ENCODE data around the gene MATR3. TPM values are rescaled to one million over a fixed set of nuclear protein-coding genes. Genes with fewer than 3 reads are reported as not detected.

MATR3 gene
- 104 TPM for polyA plus RNA-seq (2013, experiment 1 of 2)
- polyA plus RNA-seq (2013, experiment 2 of 2): 105 TPM

DNA sequence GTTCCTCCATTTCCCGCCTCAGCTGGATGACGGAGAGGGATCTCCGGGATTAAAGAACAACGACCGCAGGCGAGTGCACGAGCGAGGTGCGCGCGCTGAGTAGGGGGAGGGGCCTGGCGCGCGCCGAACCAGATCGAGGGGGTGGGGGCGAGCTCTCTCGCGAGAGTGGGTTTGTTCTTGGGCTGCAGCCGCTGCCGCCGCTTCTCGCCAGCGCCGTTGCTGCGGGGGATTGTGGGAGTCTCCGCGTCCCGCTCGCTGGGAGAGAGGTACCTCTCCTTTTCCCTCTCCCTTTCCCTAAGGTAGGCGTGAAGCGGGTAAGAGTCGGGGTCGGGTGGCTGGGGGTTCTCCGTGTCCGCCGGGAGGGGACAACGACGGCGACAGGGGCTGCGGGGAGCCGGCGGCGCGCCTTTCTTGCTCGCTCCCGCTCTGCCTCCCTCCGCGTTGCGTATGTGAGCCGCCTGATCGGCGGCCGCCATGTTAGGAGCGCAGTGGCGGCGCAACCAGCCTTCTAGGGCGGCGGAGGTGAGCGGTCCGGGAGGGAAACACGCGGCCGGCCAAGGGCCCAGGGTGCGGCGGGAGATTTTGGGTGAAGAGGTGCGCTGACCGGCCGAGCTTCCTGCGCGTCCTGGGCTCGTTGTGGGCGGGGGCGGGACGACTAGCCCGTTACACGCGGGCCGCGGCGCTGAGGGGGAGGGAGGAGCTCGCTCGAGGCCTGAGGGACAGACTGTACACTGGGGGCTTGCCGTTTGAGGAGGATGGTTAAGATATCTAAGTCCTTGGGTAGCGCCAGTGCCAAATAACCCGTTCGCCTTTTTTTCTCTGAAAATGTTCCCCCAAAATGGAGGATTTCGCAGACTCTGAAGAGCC, at the start of gene MATR3:
Gene MATR3 (plus strand): TSS at position 234 of the 867 bp plus-strand sequence. CDS start 13,676 bp downstream, outside the sequence.
- peak within 1 kb of the TSS; percentile 88 for H2BK15ac ChIP-seq (ENCODE audit: low read depth, poor library complexity, severe bottlenecking)
- WGBS: under 1% methylated on average over 69 of the region's 88 CpGs
- H3K18ac ChIP-seq (ENCODE audit: low read depth in 1 of 2, low read length in 2 of 2): peak within 1 kb of the TSS; percentile 73 to 100
- H4K8ac ChIP-seq (ENCODE audit: low read length): peak within 1 kb of the TSS; percentile 97
- peak within 1 kb of the TSS; percentile 56 for H3K4me2 ChIP-seq (ENCODE audit: low read length, poor library complexity, severe bottlenecking)
- peak; percentile 97 for DNase-seq
- H3K36me3 ChIP-seq (ENCODE audit: control insufficient read depth in 1 of 2, insufficient read depth in 2 of 2, low read depth in 1 of 2, low read length in 2 of 2): no peaks in the 10 kb centered on the region
- H3K9ac ChIP-seq (ENCODE audit: low read length): peak within 1 kb of the TSS; percentile 100
- H4K91ac ChIP-seq (ENCODE audit: low read length): peak within 1 kb of the TSS; percentile 98
- H2AK5ac ChIP-seq (ENCODE audit: low read length, severe bottlenecking): peak within 1 kb of the TSS; percentile 86
- H3K27me3 ChIP-seq (ENCODE audit: control insufficient read depth in 1 of 2, insufficient read depth in 1 of 2, low read length in 2 of 2): no peaks in the 10 kb centered on the region
- H3K4ac ChIP-seq (ENCODE audit: low read depth in 1 of 2, low read length in 2 of 2): peak within 1 kb of the TSS; percentile 98 to 100
- peak within 1 kb of the TSS; percentile 99 for H3K27ac ChIP-seq (ENCODE audit: low read length, poor library complexity, severe bottlenecking)
- peak within 1 kb of the TSS in 1 of 2 experiments; percentile 54 for H2BK12ac ChIP-seq (ENCODE audit: low read length in 2 of 2)
- H3K79me1 ChIP-seq (replicated peaks; ENCODE audit: low read length, poor library complexity, severe bottlenecking): peaks cover 7% of the 10 kb centered on the region
- H3K9me3 ChIP-seq (ENCODE audit: control insufficient read depth, low read length): no peaks in the 10 kb centered on the region
- peak within 1 kb of the TSS; percentile 98 for H2BK120ac ChIP-seq (ENCODE audit: low read depth, low read length)
- H3K4me1 ChIP-seq (ENCODE audit: control insufficient read depth, insufficient read depth, low read depth, low read length): peaks cover 9% of the 10 kb centered on the region
- H3K14ac ChIP-seq (ENCODE audit: low read length in 2 of 2): peak within 1 kb of the TSS in 1 of 2 experiments; percentile 100
- H3K23ac ChIP-seq (ENCODE audit: low read length in 2 of 2): peak within 1 kb of the TSS in 1 of 2 experiments; percentile 96
- H3K4me3 ChIP-seq (ENCODE audit: insufficient read depth in 1 of 2, low read depth in 1 of 2, low read length in 2 of 2): peak within 1 kb of the TSS; percentile 95 to 99
- peak within 1 kb of the TSS; percentile 93 for H2BK5ac ChIP-seq (ENCODE audit: low read depth, low read length, poor library complexity, severe bottlenecking)
- peak within 1 kb of the TSS; percentile 76 for H2AFZ ChIP-seq (ENCODE audit: low read depth, low read length)

DNA sequence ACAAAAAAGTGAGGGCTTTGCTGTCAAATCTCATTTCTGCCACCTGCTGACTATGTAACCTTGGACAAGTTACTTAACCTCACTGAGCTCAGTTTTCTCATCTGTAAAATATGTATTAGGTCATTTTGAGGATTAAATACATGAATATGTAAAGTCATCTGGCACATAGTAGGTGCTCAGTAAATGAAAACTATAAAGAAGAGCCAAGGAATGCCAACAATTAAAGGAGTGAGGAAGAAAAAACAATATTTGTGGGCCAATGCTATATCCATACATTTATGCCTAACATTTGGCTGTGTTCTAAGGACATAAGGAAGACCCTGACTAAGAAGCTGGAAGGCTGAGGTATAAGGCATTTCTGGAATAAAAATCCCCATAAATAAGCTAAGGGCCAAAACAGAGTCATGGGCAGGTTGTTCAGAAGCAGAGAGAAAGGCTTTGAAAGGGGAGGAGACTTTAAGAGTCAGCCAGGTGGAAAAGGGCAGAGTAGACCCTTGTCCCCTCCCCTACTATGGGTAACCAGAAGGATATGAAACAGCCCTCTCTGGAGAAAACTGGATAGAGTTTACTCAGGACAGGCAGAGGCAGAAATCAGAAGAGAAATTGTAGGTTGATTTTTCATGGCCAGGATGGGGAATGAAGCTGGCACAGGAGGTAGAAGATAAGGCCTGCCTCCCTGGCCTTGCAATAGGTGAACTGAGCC, 47.8 kb upstream of the MATR3 start:
- Histone ChIP-seq H2BK120ac (ENCODE audit: low read depth, low read length) (peak overlapping the region; percentile 57), H2AK5ac (ENCODE audit: low read length, severe bottlenecking) (no peak overlapping the region), H3K27ac (ENCODE audit: low read length, poor library complexity, severe bottlenecking) (no peak overlapping the region), H3K14ac (ENCODE audit: low read length in 2 of 2) (no peak overlapping the region), H3K27me3 (ENCODE audit: control insufficient read depth in 1 of 2, insufficient read depth in 1 of 2, low read length in 2 of 2) (peaks cover 0 to 7% of the 10 kb centered on the region in 2 experiments), H3K4me2 (ENCODE audit: low read length, poor library complexity, severe bottlenecking) (no peak overlapping the region), H3K4ac (ENCODE audit: low read depth in 1 of 2, low read length in 2 of 2) (peak overlapping the region; percentile 75 to 88), H3K18ac (ENCODE audit: low read depth in 1 of 2, low read length in 2 of 2) (peak overlapping the region; percentile 59 to 79), H2AFZ (ENCODE audit: low read depth, low read length) (peak overlapping the region; percentile 91), H4K8ac (ENCODE audit: low read length) (peak overlapping the region; percentile 98), H3K36me3 (ENCODE audit: control insufficient read depth in 1 of 2, insufficient read depth in 2 of 2, low read depth in 1 of 2, low read length in 2 of 2) (no peaks in the 10 kb centered on the region), H3K9ac (ENCODE audit: low read length) (peak overlapping the region; percentile 28), H3K23ac (ENCODE audit: low read length in 2 of 2) (no peak overlapping the region), H3K79me1 (replicated peaks; ENCODE audit: low read length, poor library complexity, severe bottlenecking) (no peaks in the 10 kb centered on the region), H3K4me3 (ENCODE audit: insufficient read depth in 1 of 2, low read depth in 1 of 2, low read length in 2 of 2) (no peak overlapping the region), H3K9me3 (ENCODE audit: control insufficient read depth, low read length) (no peaks in the 10 kb centered on the region), H2BK5ac (ENCODE audit: low read depth, low read length, poor library complexity, severe bottlenecking) (no peak overlapping the region), H2BK12ac (ENCODE audit: low read length in 2 of 2) (peak overlapping the region; percentile 21 to 63), H2BK15ac (ENCODE audit: low read depth, poor library complexity, severe bottlenecking) (peak overlapping the region; percentile 92), H4K91ac (ENCODE audit: low read length) (peak overlapping the region; percentile 92), H3K4me1 (ENCODE audit: control insufficient read depth, insufficient read depth, low read depth, low read length) (peaks cover 3% of the 10 kb centered on the region)
- DNase-seq: no peak

DNA sequence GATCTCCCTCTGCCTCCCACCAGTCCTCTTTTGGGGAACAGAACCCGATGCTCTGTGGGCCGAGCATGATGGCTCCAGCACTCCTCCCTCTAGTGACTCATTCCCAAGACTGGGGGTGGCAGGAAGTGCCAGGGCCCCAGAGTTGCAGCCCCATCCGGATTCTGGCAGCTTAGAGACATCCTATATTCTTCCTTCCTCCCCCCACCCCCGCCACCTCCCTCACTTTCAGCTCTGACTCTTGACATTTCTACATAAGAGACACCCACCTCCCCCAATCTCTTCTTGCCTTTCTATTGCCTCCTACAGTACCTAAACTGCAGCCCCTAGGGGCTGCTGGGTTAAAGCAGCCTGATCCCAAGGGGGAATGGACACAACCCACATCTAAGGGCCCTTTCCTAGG, 47.1 kb upstream of the MATR3 start:
- Histone ChIP-seq H3K23ac (ENCODE audit: low read length in 2 of 2) (no peak overlapping the region), H3K4me2 (ENCODE audit: low read length, poor library complexity, severe bottlenecking) (no peak overlapping the region), H3K36me3 (ENCODE audit: control insufficient read depth in 1 of 2, insufficient read depth in 2 of 2, low read depth in 1 of 2, low read length in 2 of 2) (no peaks in the 10 kb centered on the region), H2AFZ (ENCODE audit: low read depth, low read length) (peak overlapping the region; percentile 91), H3K79me1 (replicated peaks; ENCODE audit: low read length, poor library complexity, severe bottlenecking) (no peaks in the 10 kb centered on the region), H3K4me1 (ENCODE audit: control insufficient read depth, insufficient read depth, low read depth, low read length) (peaks cover 3% of the 10 kb centered on the region), H4K91ac (ENCODE audit: low read length) (peak overlapping the region; percentile 92), H3K27me3 (ENCODE audit: control insufficient read depth in 1 of 2, insufficient read depth in 1 of 2, low read length in 2 of 2) (peaks cover 0 to 7% of the 10 kb centered on the region in 2 experiments), H3K4me3 (ENCODE audit: insufficient read depth in 1 of 2, low read depth in 1 of 2, low read length in 2 of 2) (no peak overlapping the region), H2BK5ac (ENCODE audit: low read depth, low read length, poor library complexity, severe bottlenecking) (no peak overlapping the region), H2BK12ac (ENCODE audit: low read length in 2 of 2) (peak overlapping the region; percentile 21 to 63), H3K14ac (ENCODE audit: low read length in 2 of 2) (no peak overlapping the region), H2AK5ac (ENCODE audit: low read length, severe bottlenecking) (peak overlapping the region; percentile 27), H3K9me3 (ENCODE audit: control insufficient read depth, low read length) (no peaks in the 10 kb centered on the region), H3K9ac (ENCODE audit: low read length) (peak overlapping the region; percentile 28), H3K18ac (ENCODE audit: low read depth in 1 of 2, low read length in 2 of 2) (peak overlapping the region; percentile 59 to 79), H2BK120ac (ENCODE audit: low read depth, low read length) (peak overlapping the region; percentile 78), H2BK15ac (ENCODE audit: low read depth, poor library complexity, severe bottlenecking) (peak overlapping the region; percentile 92), H3K27ac (ENCODE audit: low read length, poor library complexity, severe bottlenecking) (no peak overlapping the region), H3K4ac (ENCODE audit: low read depth in 1 of 2, low read length in 2 of 2) (peak overlapping the region; percentile 75 to 88), H4K8ac (ENCODE audit: low read length) (peak overlapping the region; percentile 98)
- WGBS: 16% methylated on average over 4 of the region's 4 CpGs
- DNase-seq: peak; percentile 30

Measured in mesenchymal stem cell (in vitro differentiated cells and primary cell).